K562 (cell line): ENCODE data around the gene PLCB1. TPM values are rescaled to one million over a fixed set of nuclear protein-coding genes. Genes with fewer than 3 reads are reported as not detected.

ENCODE experiments used
- ATAC-seq: fragments of 200-7000 bp; cut with Tn5 transposase; 3 replicates; pipeline ENCODE4 v1.9.1; 2020; ENCODE audit warnings: moderate library complexity
- BruUV-seq: library from RNA; stranded (reverse); fragments of 400-500 nt; replicated peaks from 2 replicates; lab custom pipeline; 2021; lab: Mats Ljungman, UMichigan
- CTCF ChIA-PET: fragments of 300-600 bp; formaldehyde crosslinking; extraction: SDS; loops from one replicate; lab custom pipeline; 2021; ENCODE audit warnings: low intra/inter-chr PET ratio; lab: Yijun Ruan, JAX
- POLR2A ChIA-PET: fragments of 300-600, 350-650 bp; sonication (Branson Sonifier 250); formaldehyde crosslinking; extraction: SDS; loops from one replicate; lab custom pipeline; 2021; ENCODE audit warnings: antibody characterized with exemption, inconsistent platforms; lab: Yijun Ruan, JAX
- DNase-seq, 4 experiments: peaks; one replicate each; pipeline versions ENCODE4 v3.0.0 to v3.0.0-alpha.2; 2011 to 2018; ENCODE audit warnings: low spot score in 3 of 4, mixed read lengths in 3 of 4; ENCODE audit errors: extremely low read depth in 1 of 4
- FAIRE-seq: peaks from 2 replicates; lab custom pipeline; 2011; peaks lifted over from hg19 to GRCh38; lab: Jason Lieb, UNC
- H2AFZ ChIP-seq: 2 replicates; pipeline ENCODE4 v1.6.0; 2011; ENCODE audit warnings: low read depth, low read length, control low read depth, inconsistent platforms
- H3K27ac ChIP-seq: fragments of 200-600 bp; 3 replicates; pipeline ENCODE4 v1.8.0; 2011; ENCODE audit warnings: low read depth, mild to moderate bottlenecking, control low read depth, inconsistent platforms, low read length, moderate library complexity, mixed read lengths; ENCODE audit errors: extremely low read depth
- H3K27me3 ChIP-seq, 2 experiments: fragments of 300-600 bp in 1 of 2; 2 replicates in 1 of 2; 3 replicates in 1 of 2; pipeline versions ENCODE4 v1.6.0 to v1.8.0; 2011; ENCODE audit warnings: inconsistent platforms in 2 of 2, low read length in 2 of 2, mild to moderate bottlenecking in 1 of 2, mixed read lengths in 1 of 2, moderate library complexity in 1 of 2; ENCODE audit not compliant: control insufficient read depth in 2 of 2, insufficient read depth in 2 of 2
- H3K36me3 ChIP-seq: fragments of 300-600 bp; 3 replicates; pipeline ENCODE4 v1.8.0; 2011; ENCODE audit warnings: mild to moderate bottlenecking, low read length, inconsistent platforms; ENCODE audit not compliant: control insufficient read depth, insufficient read depth
- H3K4me1 ChIP-seq, 2 experiments: fragments of 200-600 bp in 1 of 2; replicated peaks in 1 of 2; 2 replicates in 1 of 2; 3 replicates in 1 of 2; pipeline versions ENCODE4 v1.5.1 to v1.8.0; 2011; ENCODE audit warnings: inconsistent platforms in 2 of 2, low read length in 2 of 2, mild to moderate bottlenecking in 1 of 2, mixed read lengths in 1 of 2, moderate library complexity in 1 of 2; ENCODE audit not compliant: control insufficient read depth in 2 of 2, insufficient read depth in 2 of 2
- H3K4me2 ChIP-seq: 2 replicates; pipeline ENCODE4 v1.6.1; 2011; ENCODE audit warnings: low read length, control low read depth, inconsistent platforms, mixed read lengths; ENCODE audit not compliant: insufficient read depth
- H3K4me3 ChIP-seq: fragments of 200-600 bp; sonication (generic), shearing (Covaris generic); 2 replicates; pipeline ENCODE4 v1.5.1; 2016; ENCODE audit warnings: control low read depth, inconsistent platforms
- H3K79me2 ChIP-seq: fragments of 200-600 bp; 3 replicates; pipeline ENCODE4 v1.8.0; 2011; ENCODE audit warnings: low read length, inconsistent platforms; ENCODE audit not compliant: control insufficient read depth, insufficient read depth
- H3K9ac ChIP-seq, 2 experiments: 2 replicates each; pipeline versions ENCODE4 v1.6.0 to v1.6.1; 2011; ENCODE audit warnings: low read depth in 2 of 2, low read length in 2 of 2, control low read depth in 1 of 2, inconsistent platforms in 1 of 2, mild to moderate bottlenecking in 1 of 2, mixed read lengths in 1 of 2; ENCODE audit not compliant: insufficient read depth in 1 of 2
- H3K9me1 ChIP-seq: one replicate; pipeline ENCODE4 v1.6.0; 2011; ENCODE audit warnings: inconsistent platforms, mild to moderate bottlenecking, low read length, moderate library complexity; ENCODE audit not compliant: control insufficient read depth, insufficient read depth
- H3K9me3 ChIP-seq: replicated peaks from 2 replicates; pipeline ENCODE4 v1.5.1; 2011; ENCODE audit warnings: low read depth, low read length, inconsistent platforms; ENCODE audit not compliant: control insufficient read depth, insufficient read depth
- H4K20me1 ChIP-seq: replicated peaks from 2 replicates; pipeline ENCODE4 v1.6.1; 2011; ENCODE audit warnings: low read length, inconsistent platforms, mixed read lengths; ENCODE audit not compliant: control insufficient read depth, insufficient read depth
- ATF7 ChIP-seq: fragments of 450-650 bp; IDR thresholded peaks from 2 replicates; pipeline ENCODE4 v1.7.1; 2014; ENCODE audit warnings: mild to moderate bottlenecking, moderate library complexity
- BMI1 ChIP-seq: fragments of 150-350 bp; IDR thresholded peaks from 2 replicates; pipeline ENCODE4 v1.6.1; 2014; ENCODE audit warnings: low read length
- ESRRA ChIP-seq: fragments of 450-650 bp; IDR thresholded peaks from 2 replicates; pipeline ENCODE4 v1.6.1; 2014; ENCODE audit warnings: low read depth, mild to moderate bottlenecking, moderate library complexity, borderline replicate concordance
- HNRNPH1 ChIP-seq: fragments of 200-400 bp; formaldehyde crosslinking; optimal IDR thresholded peaks from 2 replicates; pipeline ENCODE3; 2017; ENCODE audit warnings: low read depth, mild to moderate bottlenecking, low read length, moderate library complexity
- LEF1 ChIP-seq: fragments of 450-650 bp; IDR thresholded peaks from 2 replicates; pipeline ENCODE4 v1.6.1; 2016; ENCODE audit warnings: mild to moderate bottlenecking
- MEF2D ChIP-seq: conservative IDR thresholded peaks from 2 replicates; pipeline ENCODE4 v1.6.1; 2016; ENCODE audit warnings: low read depth, missing genetic modification characterization, missing compliant biosample characterization
- MTF1 ChIP-seq: fragments of 250-450 bp; sonication (Bioruptor Pico); IDR thresholded peaks from 2 replicates; pipeline ENCODE4 v1.9.0; 2021; ENCODE audit warnings: moderate library complexity, mild to moderate bottlenecking, inconsistent platforms, borderline replicate concordance
- NCOA1 ChIP-seq: fragments of 450-650 bp; IDR thresholded peaks from 2 replicates; pipeline ENCODE4 v1.6.1; 2016; ENCODE audit warnings: low read depth
- TCFL5 ChIP-seq: fragments of 250-450 bp; sonication (Bioruptor Pico); conservative IDR thresholded peaks from 2 replicates; pipeline ENCODE4 v1.6.1; 2021; ENCODE audit warnings: mild to moderate bottlenecking, moderate library complexity, matching md5 sums
- ZNF124 ChIP-seq: sonication (generic); formaldehyde crosslinking; IDR thresholded peaks from 2 replicates; pipeline ENCODE4 v1.8.1; 2022; ENCODE audit warnings: missing genetic modification reagents
- ZNF133 ChIP-seq: fragments of 250-450 bp; sonication (Bioruptor Pico); IDR thresholded peaks from 2 replicates; pipeline ENCODE4 v1.4.0; 2020; ENCODE audit warnings: mild to moderate bottlenecking
- ZNF239 ChIP-seq: fragments of 250-450 bp; sonication (Bioruptor Pico); IDR thresholded peaks from 2 replicates; pipeline ENCODE4 v1.4.0; 2020; ENCODE audit warnings: mild to moderate bottlenecking
- ZNF699 ChIP-seq: fragments of 250-450 bp; sonication (Bioruptor Pico); IDR thresholded peaks from 2 replicates; pipeline ENCODE4 v1.8.0; 2021; ENCODE audit warnings: mild to moderate bottlenecking, moderate library complexity; ENCODE audit not compliant: insufficient replicate concordance
- ZNF79 ChIP-seq: fragments of 250-450 bp; sonication (Bioruptor Pico); IDR thresholded peaks from 2 replicates; pipeline ENCODE4 v1.4.0; 2020; ENCODE audit warnings: low read depth, mild to moderate bottlenecking, moderate library complexity
- WGBS: fragments of 100-300 bp; shearing (Covaris generic); methylation state at CpG from one replicate; pipeline ENCODE4 v1.1.6; 2016; ENCODE audit warnings: low coverage, mixed read lengths; ENCODE audit not compliant: insufficient coverage; ENCODE audit errors: missing lambda C conversion rate; 5-methylcytosine and 5-hydroxymethylcytosine counted together
- in situ Hi-C: fragments of 300-500 bp; cut with MboI; formaldehyde crosslinking; loops from 4 replicates; pipeline ENCODE4 v1.15.0; 2018; ENCODE audit warnings: inconsistent platforms, mixed read lengths
- intact Hi-C: fragments of 100-400 bp; cut with micrococcal nuclease; formaldehyde crosslinking; loops from 2 replicates; pipeline ENCODE4 v1.14.2; 2022
- polyA plus RNA-seq, 8 experiments: library from polyadenylated mRNA; depleted of rRNA in 4 of 8; stranded (reverse) in 5 of 8; unstranded in 3 of 8; fragments of >200 nt; fragmentation: Nextera tagmentation in 2 of 8; fragmentation: Illumina TruSeq in 1 of 8; extraction: Ambion mirVana in 2 of 8; extraction: Trizol in 1 of 8; gene quantifications; 2 replicates each; pipeline versions ENCODE4 v1.2.1 to v1.2.3, GENCODE V29; 2011 to 2014; ENCODE audit warnings: inconsistent platforms in 1 of 8, missing spikeins in 1 of 8
- total RNA-seq, 7 experiments: library from RNA; depleted of rRNA in 6 of 7; stranded (reverse); fragments of >200 nt in 6 of 7; fragmentation: Illumina TruSeq in 2 of 7; extraction: Trizol in 2 of 7; gene quantifications; 2 replicates each; pipeline versions ENCODE4 v1.2.1 to v1.2.3, GENCODE V29; 2011 to 2021; ENCODE audit warnings: low replicate concordance in 1 of 7
- TF ChIP-seq, protein P1 (sequence below): fragments of 150-350 bp; IDR thresholded peaks from 2 replicates; pipeline ENCODE4 v1.6.1; 2014; ENCODE audit warnings: low read depth, mild to moderate bottlenecking, low read length, borderline replicate concordance

Gene PLCB1
- total and polyA plus RNA-seq, 9 of the 15 experiments (the other 6 are each of a cell fraction or from before 2014, with no cell fraction given) = 0.34 to 3.1 (median 1.3) TPM

DNA sequence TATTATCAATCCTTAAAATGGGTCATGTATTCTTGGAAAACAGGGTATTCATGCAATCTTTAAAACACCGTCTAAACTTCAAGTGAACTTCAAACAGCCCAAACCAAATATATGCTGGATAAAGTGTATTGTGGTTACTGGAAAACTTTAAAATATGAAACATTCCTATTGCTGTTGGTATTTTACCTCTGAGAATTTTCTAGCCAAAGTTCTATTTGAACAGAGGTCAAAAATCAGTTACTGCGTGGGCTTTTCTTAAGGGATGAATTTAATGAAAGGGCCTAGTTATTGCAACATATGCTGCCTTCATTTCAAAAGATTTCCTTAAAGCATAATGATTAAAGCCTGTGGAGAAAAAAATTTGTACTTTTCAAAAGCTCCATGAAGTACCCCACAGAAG lies 436.0 kb downstream of the PLCB1 start:
- Histone ChIP-seq H2AFZ (no peak overlapping the region), H3K9ac (no peak overlapping the region), H3K9me1 (no peaks in the 10 kb centered on the region), H3K4me2 (no peak overlapping the region), H3K4me1 (no peaks in the 10 kb centered on the region), H3K79me2 (no peaks in the 10 kb centered on the region), H3K27me3 (no peaks in the 10 kb centered on the region), H3K36me3 (no peaks in the 10 kb centered on the region), H3K4me3 (no peak overlapping the region), H3K27ac (no peak overlapping the region), H3K9me3 (no peaks in the 10 kb centered on the region; the same call in 1 of the 2 replicates), H4K20me1 (no peaks in the 10 kb centered on the region)
- ChIA-PET CTCF (no interaction called here), POLR2A (no interaction called here)
- WGBS = 5% methylated on average over 2 of the region's 2 CpGs
- ATAC-seq (no peak), FAIRE-seq (no peak), DNase-seq (no peak)
- no TSS peak for BruUV-seq
- in situ Hi-C loops = no loop called here
- intact Hi-C loops = no loop called here
- TF ChIP-seq NCOA1 = no peak
- no peak for TF ChIP-seq MEF2D
- TF ChIP-seq ZNF79 (CRISPR knock-in tag) = no peak
- no peak for TF ChIP-seq LEF1
- no peak for TF ChIP-seq ZNF699
- TF ChIP-seq ATF7 = no peak
- no peak for TF ChIP-seq MTF1 (CRISPR knock-in tag)
- TF ChIP-seq ESRRA = no peak
- TF ChIP-seq ZNF239 (CRISPR knock-in tag) = no peak
- TF ChIP-seq TCFL5 (CRISPR knock-in tag) = no peak
- TF ChIP-seq, protein P1, sequence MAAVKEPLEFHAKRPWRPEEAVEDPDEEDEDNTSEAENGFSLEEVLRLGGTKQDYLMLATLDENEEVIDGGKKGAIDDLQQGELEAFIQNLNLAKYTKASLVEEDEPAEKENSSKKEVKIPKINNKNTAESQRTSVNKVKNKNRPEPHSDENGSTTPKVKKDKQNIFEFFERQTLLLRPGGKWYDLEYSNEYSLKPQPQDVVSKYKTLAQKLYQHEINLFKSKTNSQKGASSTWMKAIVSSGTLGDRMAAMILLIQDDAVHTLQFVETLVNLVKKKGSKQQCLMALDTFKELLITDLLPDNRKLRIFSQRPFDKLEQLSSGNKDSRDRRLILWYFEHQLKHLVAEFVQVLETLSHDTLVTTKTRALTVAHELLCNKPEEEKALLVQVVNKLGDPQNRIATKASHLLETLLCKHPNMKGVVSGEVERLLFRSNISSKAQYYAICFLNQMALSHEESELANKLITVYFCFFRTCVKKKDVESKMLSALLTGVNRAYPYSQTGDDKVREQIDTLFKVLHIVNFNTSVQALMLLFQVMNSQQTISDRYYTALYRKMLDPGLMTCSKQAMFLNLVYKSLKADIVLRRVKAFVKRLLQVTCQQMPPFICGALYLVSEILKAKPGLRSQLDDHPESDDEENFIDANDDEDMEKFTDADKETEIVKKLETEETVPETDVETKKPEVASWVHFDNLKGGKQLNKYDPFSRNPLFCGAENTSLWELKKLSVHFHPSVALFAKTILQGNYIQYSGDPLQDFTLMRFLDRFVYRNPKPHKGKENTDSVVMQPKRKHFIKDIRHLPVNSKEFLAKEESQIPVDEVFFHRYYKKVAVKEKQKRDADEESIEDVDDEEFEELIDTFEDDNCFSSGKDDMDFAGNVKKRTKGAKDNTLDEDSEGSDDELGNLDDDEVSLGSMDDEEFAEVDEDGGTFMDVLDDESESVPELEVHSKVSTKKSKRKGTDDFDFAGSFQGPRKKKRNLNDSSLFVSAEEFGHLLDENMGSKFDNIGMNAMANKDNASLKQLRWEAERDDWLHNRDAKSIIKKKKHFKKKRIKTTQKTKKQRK = no peak
- no peak for TF ChIP-seq ZNF124 (CRISPR knock-in tag)
- no peak for TF ChIP-seq HNRNPH1
- TF ChIP-seq ZNF133 (CRISPR knock-in tag) = no peak
- TF ChIP-seq BMI1 = no peak
